ENCODE data around the gene OGFOD2. TPM values are rescaled to one million over a fixed set of nuclear protein-coding genes. Genes with fewer than 3 reads are reported as not detected.

The OGFOD2 gene
- polyA plus RNA-seq, 3 donors: 17.6 to 21.2 (median 19.4) TPM

GRCh38 chr12:122974274-122974891, 661 bp upstream of the OGFOD2 start:
- DNase-seq: peak; percentile 99

- no peak for DNase-seq
These were observed 975 bp downstream of the OGFOD2 start for GRCh38 chr12:122975790-122976647.

GRCh38 chr12:122976648-122976975, 1.6 kb downstream of the OGFOD2 start:
- no peak for DNase-seq

GRCh38 chr12:122977153-122977552, 2.1 kb downstream of the OGFOD2 start:
- DNase-seq: no peak

- no peak for DNase-seq
These were observed 2.8 kb downstream of the OGFOD2 start for GRCh38 chr12:122977655-122978392.

- no peak for DNase-seq
These were observed 3.5 kb downstream of the OGFOD2 start for GRCh38 chr12:122978507-122978955.

- no peak for DNase-seq
These were observed 4.2 kb downstream of the OGFOD2 start for GRCh38 chr12:122979001-122979907.

GRCh38 chr12:122979908-122980182, 4.8 kb downstream of the OGFOD2 start:
- no peak for DNase-seq

GRCh38 chr12:122980183-122981035, 5.4 kb downstream of the OGFOD2 start, which contains the start of gene ARL6IP4:
Gene ARL6IP4 (plus strand): TSS chr12:122980681. CDS start chr12:122981140, 459 bp downstream.
- DNase-seq: peak; percentile 61

- no peak for DNase-seq
These were observed 6.0 kb downstream of the OGFOD2 start for GRCh38 chr12:122981036-122981471.

GRCh38 chr12:122981587-122982476, 6.8 kb downstream of the OGFOD2 start:
- no peak for DNase-seq

GRCh38 chr12:122982477-122982815, 7.4 kb downstream of the OGFOD2 start:
- no peak for DNase-seq

GRCh38 chr12:122982963-122983788, 8.1 kb downstream of the OGFOD2 start:
- no peak for DNase-seq

GRCh38 chr12:122983789-122984515, 8.9 kb downstream of the OGFOD2 start:
- no peak for DNase-seq

GRCh38 chr12:122984612-122985337, 9.7 kb downstream of the OGFOD2 start:
- no peak for DNase-seq

- no peak for DNase-seq
These were observed 10.6 kb downstream of the OGFOD2 start for GRCh38 chr12:122985338-122986257.

Data from renal pelvis (tissue), 4 donors.